Trophoblast cell (in vitro differentiated cells and primary cell): ENCODE results near the gene BABAM2.
"Not testable (repeated sequence)": the region's sequence is repeated elsewhere in the genome, so short reads cannot be mapped to it uniquely, and the experiment has no call there.

Experiments used
- DNase-seq, 2 donors: peaks; one replicate each; pipeline ENCODE4 v3.0.0-alpha.2; 2016
- H2AFZ ChIP-seq: 2 replicates; pipeline ENCODE4 v1.6.1; 2013; ENCODE audit warnings: low read length, moderate library complexity, mild to moderate bottlenecking; ENCODE audit not compliant: insufficient read depth, poor library complexity
- H2AK5ac ChIP-seq: 2 replicates; pipeline ENCODE4 v1.6.1; 2013; ENCODE audit warnings: mild to moderate bottlenecking, low read length
- H2BK120ac ChIP-seq: 2 replicates; pipeline ENCODE4 v1.6.1; 2013; ENCODE audit warnings: low read length, mild to moderate bottlenecking, moderate library complexity; ENCODE audit not compliant: insufficient read depth, poor library complexity
- H2BK12ac ChIP-seq: 2 replicates; pipeline ENCODE4 v1.6.1; 2013; ENCODE audit warnings: mild to moderate bottlenecking, low read length, moderate library complexity
- H2BK5ac ChIP-seq: 2 replicates; pipeline ENCODE4 v1.6.1; 2013; ENCODE audit warnings: low read length, low read depth, moderate library complexity, mild to moderate bottlenecking; ENCODE audit not compliant: poor library complexity
- H3K14ac ChIP-seq: 2 replicates; pipeline ENCODE4 v1.6.1; 2013; ENCODE audit warnings: mild to moderate bottlenecking, low read length
- H3K18ac ChIP-seq: 2 replicates; pipeline ENCODE4 v1.6.1; 2013; ENCODE audit warnings: mild to moderate bottlenecking, low read length
- H3K23ac ChIP-seq: 2 replicates; pipeline ENCODE4 v1.6.1; 2013; ENCODE audit warnings: low read length
- H3K27ac ChIP-seq: 2 replicates; pipeline ENCODE4 v1.5.1; 2013; ENCODE audit warnings: low read depth, mild to moderate bottlenecking, inconsistent platforms, low read length, moderate library complexity
- H3K27me3 ChIP-seq: 2 replicates; pipeline ENCODE4 v1.6.1; 2013; ENCODE audit warnings: inconsistent platforms, mild to moderate bottlenecking, low read length, moderate library complexity; ENCODE audit not compliant: insufficient read depth
- H3K36me3 ChIP-seq, 2 experiments: 1 replicate in 1 of 2; 2 replicates in 1 of 2; pipeline ENCODE4 v1.6.1; 2013; ENCODE audit warnings: low read length in 2 of 2, mild to moderate bottlenecking in 2 of 2, moderate library complexity in 1 of 2; ENCODE audit not compliant: insufficient read depth in 2 of 2, control insufficient read depth in 1 of 2
- H3K4ac ChIP-seq: 2 replicates; pipeline ENCODE4 v1.6.1; 2013; ENCODE audit warnings: low read depth, mild to moderate bottlenecking, low read length, moderate library complexity
- H3K4me1 ChIP-seq, 2 experiments: 1 replicate in 1 of 2; 2 replicates in 1 of 2; pipeline ENCODE4 v1.6.1; 2013; ENCODE audit warnings: low read length in 2 of 2, mild to moderate bottlenecking in 2 of 2, moderate library complexity in 1 of 2; ENCODE audit not compliant: insufficient read depth in 2 of 2, control insufficient read depth in 1 of 2
- H3K4me2 ChIP-seq: 2 replicates; pipeline ENCODE4 v1.6.1; 2013; ENCODE audit warnings: inconsistent platforms, mild to moderate bottlenecking, low read length, moderate library complexity
- H3K4me3 ChIP-seq: 2 replicates; pipeline ENCODE4 v1.5.1; 2013; ENCODE audit warnings: mild to moderate bottlenecking, low read depth, low read length, inconsistent platforms
- H3K79me1 ChIP-seq: one replicate; pipeline ENCODE4 v1.6.1; 2013; ENCODE audit warnings: low read length
- H3K79me2 ChIP-seq: 2 replicates; pipeline ENCODE4 v1.6.1; 2013; ENCODE audit warnings: low read length, mild to moderate bottlenecking; ENCODE audit not compliant: control insufficient read depth, insufficient read depth, poor library complexity
- H3K9ac ChIP-seq: 2 replicates; pipeline ENCODE4 v1.6.1; 2013; ENCODE audit warnings: mild to moderate bottlenecking, low read length
- H3K9me3 ChIP-seq: 2 replicates; pipeline ENCODE4 v1.6.1; 2013; ENCODE audit warnings: low read depth, mild to moderate bottlenecking, control low read depth, inconsistent platforms, low read length; ENCODE audit not compliant: insufficient read depth
- H4K12ac ChIP-seq: 2 replicates; pipeline ENCODE4 v1.6.1; 2013; ENCODE audit warnings: low read depth, mild to moderate bottlenecking, low read length, moderate library complexity
- H4K8ac ChIP-seq: 2 replicates; pipeline ENCODE4 v1.6.1; 2013; ENCODE audit warnings: low read depth, mild to moderate bottlenecking, low read length, moderate library complexity
- H4K91ac ChIP-seq: one replicate; pipeline ENCODE4 v1.6.1; 2013; ENCODE audit warnings: low read depth, mild to moderate bottlenecking, low read length, moderate library complexity
- WGBS: extraction: QIAGEN DNeasy Blood & Tissue Kit; methylation state at CpG from one replicate; pipeline ENCODE4 v1.1.7; 2013; ENCODE audit warnings: missing lambda C conversion rate; ENCODE audit not compliant: insufficient read length, insufficient coverage; ENCODE audit errors: extremely low coverage; 5-methylcytosine and 5-hydroxymethylcytosine counted together

The BABAM2 gene

DNA sequence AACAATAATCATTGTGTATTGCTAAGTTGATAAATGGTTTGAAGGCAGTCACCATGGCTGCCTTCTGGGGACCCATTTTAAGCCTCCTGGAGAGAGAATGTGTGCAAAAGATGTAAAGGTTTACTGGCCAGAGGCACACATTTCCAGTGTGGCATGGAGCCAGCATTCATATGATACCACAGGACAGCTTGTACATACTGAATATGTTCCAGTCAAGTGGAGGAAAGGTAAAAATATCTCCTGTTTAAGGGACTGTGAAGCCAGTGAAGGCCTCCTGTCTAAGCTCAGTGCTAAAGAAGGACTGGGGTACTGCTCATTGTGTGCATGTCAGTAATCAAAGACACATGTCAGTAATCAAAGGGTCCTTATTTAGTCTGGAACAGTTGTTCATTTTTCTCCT lies 119.2 kb downstream of the BABAM2 start:
- Histone ChIP-seq H3K4me2 (no peak overlapping the region), H3K18ac (no peak overlapping the region), H4K91ac (no peak overlapping the region), H2BK5ac (no peak overlapping the region), H3K79me2 (no peaks in the 10 kb centered on the region), H2AK5ac (no peak overlapping the region), H2BK120ac (no peak overlapping the region), H3K9ac (peak overlapping the region; percentile 21), H2BK12ac (no peak overlapping the region), H3K27ac (no peak overlapping the region), H3K14ac (no peak overlapping the region), H4K12ac (no peak overlapping the region), H4K8ac (no peak overlapping the region), H3K4me1 (no peaks in the 10 kb centered on the region), H3K79me1 (no peaks in the 10 kb centered on the region), H3K4ac (no peak overlapping the region), H3K9me3 (no peaks in the 10 kb centered on the region), H3K27me3 (no peaks in the 10 kb centered on the region), H2AFZ (no peak overlapping the region), H3K23ac (peak overlapping the region; percentile 96), H3K36me3 (no peaks in the 10 kb centered on the region), H3K4me3 (no peak overlapping the region)
- DNase-seq: no peak

DNA sequence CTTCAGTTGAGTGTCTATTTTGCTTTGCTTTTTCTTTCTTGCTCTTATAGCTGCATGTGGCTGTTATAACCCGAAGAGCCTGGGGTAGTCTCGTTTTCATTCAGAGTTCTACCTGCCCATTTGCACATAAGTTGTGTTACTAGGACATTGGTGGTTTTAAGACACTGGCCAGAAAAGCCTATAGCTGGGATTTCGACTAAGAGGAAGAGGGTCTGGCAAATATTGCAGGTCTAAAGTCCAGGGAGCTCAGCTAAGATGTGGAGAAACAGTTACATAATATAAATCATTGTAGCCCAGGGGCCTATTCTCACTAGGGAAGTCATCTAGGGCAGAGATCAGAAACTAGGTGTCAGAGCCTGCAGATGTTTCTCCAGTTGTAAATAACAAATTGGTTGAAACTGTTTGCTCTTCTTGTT lies 120.8 kb downstream of the BABAM2 start:
- no peak overlapping the region for H2AK5ac ChIP-seq
- H4K91ac ChIP-seq: no peak overlapping the region
- H3K27ac ChIP-seq: no peak overlapping the region
- H2AFZ ChIP-seq: no peak overlapping the region
- no peak overlapping the region for H3K9ac ChIP-seq
- no peak overlapping the region for H4K12ac ChIP-seq
- no peaks in the 10 kb centered on the region for H3K27me3 ChIP-seq
- H3K4me1 ChIP-seq: no peaks in the 10 kb centered on the region
- H3K14ac ChIP-seq: no peak overlapping the region
- H3K9me3 ChIP-seq: no peaks in the 10 kb centered on the region
- H2BK120ac ChIP-seq: no peak overlapping the region
- H3K79me2 ChIP-seq: no peaks in the 10 kb centered on the region
- H3K4ac ChIP-seq: no peak overlapping the region
- H3K4me2 ChIP-seq: no peak overlapping the region
- no peaks in the 10 kb centered on the region for H3K36me3 ChIP-seq
- no peak for DNase-seq
- H3K4me3 ChIP-seq: no peak overlapping the region
- no CpG with 5 or more reads among the region's 3 CpGs for WGBS
- H3K23ac ChIP-seq: no peak overlapping the region
- H2BK12ac ChIP-seq: no peak overlapping the region
- H3K79me1 ChIP-seq: no peaks in the 10 kb centered on the region
- no peak overlapping the region for H4K8ac ChIP-seq
- H2BK5ac ChIP-seq: no peak overlapping the region
- no peak overlapping the region for H3K18ac ChIP-seq

DNA sequence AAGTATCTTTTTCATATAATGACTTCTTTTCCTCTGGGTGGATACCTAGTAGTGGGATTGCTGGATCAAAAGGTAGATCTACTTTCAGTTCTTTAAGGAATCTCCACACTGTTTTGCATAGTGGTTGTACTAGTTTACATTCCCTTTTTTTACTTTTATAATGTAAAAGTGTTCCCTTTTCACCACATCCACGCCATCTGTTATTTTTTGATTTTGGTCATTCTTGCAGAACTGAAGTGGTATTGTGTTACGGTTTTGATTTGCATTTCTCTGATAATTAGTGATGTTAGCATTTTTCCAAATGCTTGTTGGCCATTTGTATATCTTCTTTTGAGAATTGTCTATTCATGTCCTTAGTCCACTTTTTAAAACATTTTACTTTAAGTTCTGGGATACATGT lies 127.9 kb downstream of the BABAM2 start:
- not testable (repeated sequence) for H4K12ac ChIP-seq, H3K36me3 ChIP-seq, H3K23ac ChIP-seq, H3K4ac ChIP-seq, H4K91ac ChIP-seq, H3K27me3 ChIP-seq, DNase-seq, H3K4me2 ChIP-seq, H3K9me3 ChIP-seq, H2BK120ac ChIP-seq, H2BK12ac ChIP-seq, H3K4me3 ChIP-seq, H3K27ac ChIP-seq, H3K4me1 ChIP-seq, H3K79me2 ChIP-seq, H2AFZ ChIP-seq, H4K8ac ChIP-seq, H3K14ac ChIP-seq, H3K79me1 ChIP-seq, H2AK5ac ChIP-seq, H2BK5ac ChIP-seq, H3K9ac ChIP-seq, H3K18ac ChIP-seq
- WGBS: no CpG with 5 or more reads among the region's 2 CpGs

DNA sequence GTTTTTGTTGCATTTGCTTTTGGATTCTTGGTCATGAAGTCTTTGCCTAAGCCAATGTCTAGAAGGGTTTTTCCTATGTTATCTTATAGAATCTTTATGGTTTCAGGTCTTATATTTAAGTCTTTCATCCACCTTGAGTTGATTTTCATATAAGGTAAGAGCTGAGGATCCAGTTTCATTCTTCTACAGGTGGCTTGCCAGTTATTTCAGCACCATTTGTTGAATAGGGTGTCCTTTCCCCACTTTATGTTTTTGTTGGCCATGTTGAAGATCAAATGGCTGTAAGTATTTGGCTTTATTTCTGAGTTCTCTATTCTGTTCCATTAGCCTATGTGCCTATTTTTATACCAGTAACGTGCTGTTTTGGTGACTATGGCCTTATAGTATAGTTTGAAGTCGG lies 129.0 kb downstream of the BABAM2 start:
- no CpG with 5 or more reads among the region's 2 CpGs for WGBS
- not testable (repeated sequence) for H3K79me1 ChIP-seq, H2AFZ ChIP-seq, H3K36me3 ChIP-seq, H2BK120ac ChIP-seq, H3K79me2 ChIP-seq, H4K8ac ChIP-seq, H2AK5ac ChIP-seq, H3K4me1 ChIP-seq, H3K9me3 ChIP-seq, H4K91ac ChIP-seq, H2BK5ac ChIP-seq, H3K4me3 ChIP-seq, H3K4ac ChIP-seq, H3K27me3 ChIP-seq, H3K27ac ChIP-seq, H2BK12ac ChIP-seq, DNase-seq, H3K14ac ChIP-seq, H3K23ac ChIP-seq, H4K12ac ChIP-seq, H3K18ac ChIP-seq, H3K9ac ChIP-seq, H3K4me2 ChIP-seq

DNA sequence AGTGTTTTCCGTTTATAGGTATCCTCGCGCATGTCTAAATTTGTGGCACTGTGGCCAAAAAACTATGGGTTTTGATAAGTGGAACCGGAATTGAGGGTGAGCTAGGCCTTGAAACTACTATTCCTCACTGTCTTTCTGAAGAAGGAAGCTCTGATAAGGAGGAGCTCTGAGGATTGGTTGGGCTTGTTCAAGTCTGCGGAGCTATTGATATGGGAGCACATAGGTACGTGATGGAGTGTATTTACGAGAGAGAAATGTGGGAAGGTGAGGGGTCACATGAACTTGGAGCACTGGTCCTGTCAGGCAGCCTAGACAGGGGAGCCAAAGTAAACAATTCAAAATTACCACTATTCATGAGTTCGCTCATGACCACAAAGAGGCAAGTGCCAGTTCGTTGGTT lies 131.4 kb downstream of the BABAM2 start:
- no peak overlapping the region for H4K12ac ChIP-seq
- no peak overlapping the region for H3K9ac ChIP-seq
- H3K79me1 ChIP-seq: no peaks in the 10 kb centered on the region
- H3K4me2 ChIP-seq: no peak overlapping the region
- H3K4me3 ChIP-seq: no peak overlapping the region
- no peak overlapping the region for H3K27ac ChIP-seq
- H3K18ac ChIP-seq: no peak overlapping the region
- H3K23ac ChIP-seq: no peak overlapping the region
- H3K14ac ChIP-seq: no peak overlapping the region
- no peak overlapping the region for H3K4ac ChIP-seq
- H3K9me3 ChIP-seq: no peaks in the 10 kb centered on the region
- H3K27me3 ChIP-seq: no peaks in the 10 kb centered on the region
- H2BK12ac ChIP-seq: no peak overlapping the region
- H3K36me3 ChIP-seq: no peaks in the 10 kb centered on the region
- H2AK5ac ChIP-seq: no peak overlapping the region
- no peak overlapping the region for H2BK120ac ChIP-seq
- no CpG with 5 or more reads among the region's 9 CpGs for WGBS
- H4K8ac ChIP-seq: no peak overlapping the region
- no peak overlapping the region for H4K91ac ChIP-seq
- no peaks in the 10 kb centered on the region for H3K4me1 ChIP-seq
- DNase-seq: no peak
- no peak overlapping the region for H2BK5ac ChIP-seq
- H3K79me2 ChIP-seq: no peaks in the 10 kb centered on the region
- H2AFZ ChIP-seq: no peak overlapping the region
